Measurements from ENCODE around the gene THUMPD1.
"Not testable (repeated sequence)": the region's sequence is repeated elsewhere in the genome, so short reads cannot be mapped to it uniquely, and the experiment has no call there.

The THUMPD1 gene

DNA sequence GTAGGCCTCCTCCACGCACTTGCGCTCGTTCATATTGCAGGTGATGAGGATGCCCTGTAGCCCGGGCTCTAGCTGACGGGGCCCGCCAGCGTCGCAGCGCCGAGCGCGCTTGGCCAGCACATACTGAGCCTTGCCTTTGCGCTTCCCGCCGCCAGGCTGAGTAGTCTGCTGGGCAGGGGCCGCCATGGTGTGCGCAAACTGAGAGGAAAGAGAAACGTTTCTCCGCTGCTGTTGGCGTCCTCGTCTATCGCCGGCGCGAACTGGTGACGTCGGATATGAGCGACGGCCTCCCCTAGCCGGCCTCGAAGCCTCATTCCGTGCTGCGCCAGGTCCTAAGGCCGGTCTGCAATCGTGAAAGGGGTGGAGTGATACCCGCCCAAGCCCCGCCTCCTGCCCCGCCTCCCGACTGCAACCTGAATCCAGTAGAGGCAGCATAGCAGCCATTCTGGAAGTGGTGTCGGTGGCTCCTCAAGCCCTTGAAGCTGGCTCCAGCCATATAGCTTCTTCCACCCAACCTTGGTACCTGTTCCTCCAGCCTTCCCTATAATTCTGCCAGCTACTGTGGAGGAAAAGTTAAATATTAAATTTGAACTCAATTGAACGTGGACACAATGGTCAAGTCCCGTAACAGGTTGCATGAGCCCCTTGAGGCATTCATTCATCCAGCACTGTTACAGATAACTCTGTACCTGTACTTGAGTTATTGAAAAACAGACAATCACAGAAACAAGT is at the start of gene THUMPD1:
Gene THUMPD1, minus strand, starts transcription at position 265 of the 732 bp plus-strand sequence. Its CDS starts 79 bp downstream, at position 186.
- DNase-seq = peak; percentile 94

DNA sequence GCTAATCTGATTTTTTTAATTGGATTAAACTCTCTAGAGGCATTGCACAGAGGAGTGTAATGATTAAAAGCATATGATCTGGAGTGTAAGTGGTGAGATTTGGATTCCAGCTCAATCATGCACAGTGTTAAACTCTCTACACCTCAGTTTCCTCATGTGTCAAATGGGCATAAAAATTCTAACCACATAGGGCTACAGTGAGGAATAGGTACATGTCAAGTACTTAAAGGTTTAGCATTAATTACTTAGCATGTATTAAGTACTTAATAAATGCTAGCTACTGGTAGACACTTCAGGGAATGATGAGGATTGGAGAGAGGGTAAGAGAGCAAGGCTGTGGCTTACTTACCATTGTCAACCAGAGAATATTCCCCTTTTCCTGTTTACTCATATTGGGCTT is 47.5 kb upstream of the THUMPD1 start:
- DNase-seq = no peak

DNA sequence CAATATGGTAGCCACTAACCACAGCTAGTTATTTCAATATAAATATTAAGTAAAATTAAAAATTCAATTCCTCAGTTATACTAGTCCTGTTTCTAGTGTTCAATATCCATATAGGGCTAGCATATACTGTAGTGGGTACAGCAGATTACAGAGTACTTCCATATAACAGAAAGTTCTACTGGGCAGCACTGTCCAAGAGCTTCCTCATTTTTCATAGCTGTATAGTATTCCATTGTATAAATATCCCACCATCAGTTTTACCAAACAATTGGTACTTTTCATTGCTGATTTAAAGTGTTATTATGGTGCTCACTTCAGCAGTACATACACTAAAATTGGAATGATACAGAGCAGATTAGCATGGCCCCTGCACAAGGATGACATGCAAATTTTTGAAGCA is 42.6 kb upstream of the THUMPD1 start:
- no peak for DNase-seq

GRCh38 chr16:20782470-20782869 is 40.9 kb upstream of the THUMPD1 start:
- no peak for DNase-seq

- DNase-seq = peak; percentile 68
These were observed 40.1 kb upstream of the THUMPD1 start for GRCh38 chr16:20781697-20782096.

DNA sequence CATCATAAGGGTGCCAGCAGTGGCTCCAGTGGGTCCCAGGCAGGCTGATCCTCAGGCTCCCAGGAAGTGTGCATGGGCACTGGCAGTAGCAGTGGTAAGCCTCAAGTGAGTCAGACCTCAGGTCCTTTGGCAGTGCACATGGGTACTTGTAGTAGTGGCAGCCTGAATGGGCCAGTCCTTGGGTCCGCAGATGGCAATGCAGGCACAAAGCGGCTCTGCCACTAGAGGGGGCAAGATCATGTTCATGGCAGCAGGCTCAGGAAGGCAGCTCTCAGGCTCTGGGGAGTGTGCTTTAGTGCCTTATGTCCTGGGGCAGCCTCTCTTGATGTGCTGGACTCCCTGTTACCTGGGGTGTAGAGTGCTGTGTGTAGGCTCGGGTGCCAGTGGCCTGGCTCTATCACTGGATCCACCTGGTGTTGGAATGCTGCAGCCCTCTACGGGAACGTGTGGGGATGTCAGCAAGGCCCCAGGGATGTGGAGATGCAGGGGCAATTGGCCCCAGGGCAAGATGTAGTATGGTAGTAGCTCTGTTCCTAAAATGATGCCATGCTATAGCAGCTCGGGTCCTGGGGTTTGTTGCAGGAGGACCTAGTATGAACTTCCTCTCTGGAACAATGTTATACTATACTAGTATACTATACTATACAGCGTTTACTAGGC is 33.2 kb upstream of the THUMPD1 start:
- DNase-seq = peak; percentile 47

DNA sequence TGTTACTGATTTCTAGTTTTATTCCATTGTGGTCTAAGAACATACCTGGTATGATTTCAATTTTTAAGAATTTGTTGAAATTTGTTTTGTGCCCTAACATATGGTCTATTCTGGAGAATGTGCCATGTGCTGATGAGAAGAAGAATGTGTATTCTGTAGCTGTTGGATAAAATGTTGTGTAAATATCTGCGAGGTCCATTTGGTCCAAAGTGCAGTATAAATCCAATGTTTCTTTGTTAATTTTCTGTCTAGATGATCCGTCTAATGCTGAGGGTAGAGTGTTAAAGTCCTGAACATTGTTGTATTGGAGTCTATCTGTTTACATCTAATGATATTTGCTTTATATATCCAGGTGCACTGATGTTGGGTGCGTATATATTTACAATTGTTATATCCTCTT is 32.1 kb upstream of the THUMPD1 start:
- no peak for DNase-seq

DNA sequence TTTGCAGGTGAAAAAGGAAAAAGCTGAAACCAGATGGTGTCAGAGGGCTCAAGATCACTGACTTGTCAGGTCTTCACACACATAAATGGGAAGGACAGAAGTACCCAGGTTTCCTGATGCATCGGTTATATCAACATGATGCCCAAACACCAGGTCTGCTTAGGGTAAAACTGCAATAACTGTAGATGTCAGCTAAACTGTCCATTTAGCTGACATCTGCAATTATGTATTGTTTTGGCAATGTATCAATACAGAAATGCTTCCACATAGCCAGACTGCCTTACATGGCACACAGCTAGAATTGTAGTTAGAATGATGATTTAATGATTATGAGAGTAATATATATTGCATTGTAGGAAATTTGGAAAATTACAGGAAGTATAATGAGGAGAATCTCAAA is 27.2 kb upstream of the THUMPD1 start:
- DNase-seq = no peak

- DNase-seq = no peak
These were observed 26.5 kb upstream of the THUMPD1 start for GRCh38 chr16:20768121-20768520.

DNA sequence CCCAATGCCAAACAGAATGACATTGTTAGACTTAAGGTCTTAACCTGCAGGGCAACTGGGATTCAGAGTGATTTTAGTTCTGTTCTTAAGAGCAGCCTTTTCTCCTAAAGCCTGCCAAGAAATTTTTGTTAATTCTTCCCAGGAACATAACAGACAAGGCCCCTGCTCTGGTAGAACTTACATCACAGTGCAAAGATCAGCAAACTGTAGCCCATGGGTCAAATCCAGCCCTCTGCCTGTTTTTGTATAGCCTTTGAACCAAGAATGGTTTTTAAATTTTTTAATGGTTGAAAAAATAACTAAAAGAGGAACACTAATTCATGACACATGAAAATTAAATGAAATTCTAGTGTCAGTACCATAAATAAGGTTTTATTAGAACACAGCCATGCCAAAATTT is 26.0 kb upstream of the THUMPD1 start:
- DNase-seq = no peak

- no peak for DNase-seq
These were observed 24.7 kb upstream of the THUMPD1 start for GRCh38 chr16:20766294-20766693.

GRCh38 chr16:20765732-20766131 is 24.1 kb upstream of the THUMPD1 start:
- DNase-seq = no peak

DNA sequence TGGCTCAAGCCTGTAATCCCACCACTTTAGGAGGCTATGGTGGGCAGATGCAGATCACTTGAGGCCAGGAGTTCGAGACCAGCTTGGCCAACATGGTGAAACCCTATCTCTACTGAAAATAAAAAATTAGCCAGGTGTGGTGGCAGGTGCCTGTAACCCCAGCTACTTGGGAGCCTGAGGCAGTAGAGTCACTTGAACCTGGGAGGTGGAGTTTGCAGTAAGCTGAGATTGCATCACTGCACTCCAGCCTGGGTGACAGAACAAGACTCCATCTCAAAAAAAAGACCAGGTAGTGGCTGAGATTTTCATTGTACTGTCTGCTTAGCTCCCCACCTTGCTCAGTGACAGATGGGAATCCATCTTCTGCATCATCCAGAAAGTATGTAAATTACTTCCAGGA is 22.8 kb upstream of the THUMPD1 start:
- not testable (repeated sequence) for DNase-seq

- peak; percentile 95 for DNase-seq
These were observed 22.0 kb upstream of the THUMPD1 start, which contains the start of gene ACSM3 for GRCh38 chr16:20763461-20764232. Gene ACSM3 (plus strand): TSS chr16:20764014. CDS start chr16:20770035, 6,021 bp downstream.

GRCh38 chr16:20762404-20763123 is 20.9 kb upstream of the THUMPD1 start:
- DNase-seq = no peak

GRCh38 chr16:20761175-20761574 is 19.6 kb upstream of the THUMPD1 start:
- no peak for DNase-seq

GRCh38 chr16:20760346-20760745 is 18.7 kb upstream of the THUMPD1 start:
- DNase-seq = no peak

DNA sequence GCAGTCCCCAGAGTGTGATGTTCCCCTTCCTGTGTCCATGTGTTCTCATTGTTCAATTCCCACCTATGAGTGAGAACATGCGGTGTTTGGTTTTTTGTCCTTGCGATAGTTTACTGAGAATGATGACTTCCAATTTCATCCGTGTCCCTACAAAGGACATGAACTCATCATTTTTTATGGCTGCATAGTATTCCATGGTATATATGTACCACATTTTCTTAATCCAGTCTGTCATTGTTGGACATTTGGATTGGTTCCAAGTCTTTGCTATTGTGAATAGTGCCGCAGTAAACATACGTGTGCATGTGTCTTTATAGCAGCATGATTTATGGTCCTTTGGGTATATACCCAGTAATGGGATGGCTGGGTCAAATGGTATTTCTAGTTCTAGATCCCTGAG is 14.2 kb upstream of the THUMPD1 start:
- not testable (repeated sequence) for DNase-seq

DNA sequence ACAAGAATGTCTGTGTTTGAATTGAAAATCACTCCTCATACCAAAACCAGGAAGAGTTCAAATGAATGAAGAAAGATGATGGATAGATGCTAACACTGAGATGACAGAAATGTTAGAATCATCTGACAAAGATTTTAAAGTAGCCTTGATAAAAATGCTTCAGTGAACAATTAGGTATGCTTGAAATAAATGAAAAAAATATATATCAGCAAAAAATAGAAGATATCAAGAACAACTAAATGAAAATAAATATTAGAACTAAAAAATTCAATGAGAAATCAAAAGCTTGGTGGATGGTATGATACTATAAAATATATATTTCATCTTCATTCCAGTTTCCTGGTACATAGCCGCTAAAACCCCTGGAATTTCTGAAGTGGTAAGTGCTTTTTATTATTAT is 13.6 kb upstream of the THUMPD1 start:
- no peak for DNase-seq

GRCh38 chr16:20753727-20754126 is 12.1 kb upstream of the THUMPD1 start:
- no peak for DNase-seq

GRCh38 chr16:20750558-20750957 is 8.9 kb upstream of the THUMPD1 start:
- DNase-seq = no peak

GRCh38 chr16:20749474-20749873 is 7.9 kb upstream of the THUMPD1 start:
- DNase-seq = no peak

All from MV-4-11 (cell line).